HG02763 (cell line): ENCODE measurements around the gene KANK4.

Source experiments
- ATAC-seq: cut with Tn5 transposase; IDR thresholded peaks from one replicate; pipeline ENCODE4 v1.9.1; 2021; ENCODE audit warnings: mild to moderate bottlenecking, moderate library complexity; ENCODE audit not compliant: unreplicated experiment

Gene KANK4

DNA sequence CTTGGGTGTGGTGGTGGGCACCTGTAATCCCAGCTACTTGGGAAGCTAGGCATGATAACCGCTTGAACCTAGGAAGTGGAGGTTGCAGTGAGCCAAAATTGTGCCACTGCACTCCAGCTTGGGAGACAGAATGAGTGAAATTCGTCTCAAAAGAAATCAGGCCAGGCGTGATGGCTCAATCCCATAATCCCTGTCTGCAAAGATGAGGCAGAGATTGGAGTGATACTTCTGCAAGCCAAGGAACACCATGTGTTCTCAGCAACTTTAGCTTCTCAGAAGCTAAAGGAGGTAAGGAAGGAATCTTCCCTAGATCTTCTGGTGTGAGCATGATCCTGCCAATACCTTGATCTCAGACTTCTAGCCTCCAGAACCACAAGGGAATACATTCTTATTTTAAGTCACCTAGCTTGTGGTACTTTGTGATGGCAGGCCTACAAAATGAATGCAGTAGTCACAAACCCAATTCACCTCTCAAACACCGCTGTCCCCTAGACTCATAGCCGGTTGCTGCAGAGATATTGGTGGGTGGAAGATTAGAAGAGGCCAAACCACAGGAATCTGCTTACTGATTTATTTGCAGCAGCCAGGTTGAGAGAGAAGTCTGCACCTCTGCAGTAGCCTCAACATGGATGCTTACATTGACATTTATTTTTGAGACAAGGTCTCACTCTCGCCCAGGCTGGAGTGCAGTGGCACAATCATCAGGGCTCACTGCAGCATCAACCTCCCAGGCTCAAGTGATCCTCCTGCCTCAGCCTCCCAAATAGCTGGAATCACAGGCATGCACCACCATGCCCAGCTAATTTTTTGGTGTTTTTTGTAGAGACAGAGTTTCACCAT lies 105.9 kb downstream of the KANK4 start:
- no peak for ATAC-seq

- ATAC-seq, result no peak
Observed at GRCh38 chr1:62212411-62212810, 106.8 kb downstream of the KANK4 start.

DNA sequence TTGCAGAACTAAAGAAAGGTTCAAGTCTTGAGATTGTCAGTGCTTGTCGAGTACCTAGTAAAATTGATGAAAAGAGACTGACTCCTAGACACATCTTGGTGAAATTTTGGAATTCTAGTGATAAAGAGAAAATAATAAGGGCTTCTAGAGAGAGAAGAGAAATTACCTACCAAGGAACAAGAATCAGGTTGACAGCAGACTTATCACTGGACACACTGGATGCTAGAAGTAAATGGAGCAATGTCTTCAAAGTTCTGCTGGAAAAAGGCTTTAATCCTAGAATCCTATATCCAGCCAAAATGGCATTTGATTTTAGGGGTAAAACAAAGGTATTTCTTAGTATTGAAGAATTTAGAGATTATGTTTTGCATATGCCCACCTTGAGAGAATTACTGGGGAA lies 108.3 kb downstream of the KANK4 start:
- no peak for ATAC-seq

- ATAC-seq, result no peak
Observed at GRCh38 chr1:62209931-62210595, 109.2 kb downstream of the KANK4 start.

DNA sequence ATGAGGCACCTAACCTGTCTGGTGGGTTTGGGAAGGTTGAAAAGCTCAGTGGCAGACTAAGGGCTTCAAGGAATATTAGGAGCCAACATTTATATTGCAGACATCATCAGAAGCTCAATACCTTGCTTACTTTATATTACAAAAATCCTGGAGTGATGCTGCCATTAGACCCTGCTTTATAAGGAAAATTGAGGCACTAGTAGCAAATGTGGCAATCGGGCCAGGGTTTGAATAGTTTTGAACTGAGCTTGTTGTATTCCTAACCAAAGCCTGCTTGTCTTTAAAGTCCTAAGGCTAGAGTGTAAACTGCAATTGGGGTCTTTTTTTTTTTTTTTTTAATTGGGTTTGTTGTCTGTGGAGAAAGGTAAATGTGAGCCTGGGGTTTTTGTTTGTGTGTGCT lies 110.3 kb downstream of the KANK4 start:
- ATAC-seq, result no peak

- no peak for ATAC-seq
Observed at GRCh38 chr1:62208087-62208486, 111.1 kb downstream of the KANK4 start.

- no peak for ATAC-seq
Observed at GRCh38 chr1:62207187-62207586, 112.0 kb downstream of the KANK4 start.

GRCh38 chr1:62198781-62199125 lies 120.5 kb downstream of the KANK4 start:
- no peak for ATAC-seq

DNA sequence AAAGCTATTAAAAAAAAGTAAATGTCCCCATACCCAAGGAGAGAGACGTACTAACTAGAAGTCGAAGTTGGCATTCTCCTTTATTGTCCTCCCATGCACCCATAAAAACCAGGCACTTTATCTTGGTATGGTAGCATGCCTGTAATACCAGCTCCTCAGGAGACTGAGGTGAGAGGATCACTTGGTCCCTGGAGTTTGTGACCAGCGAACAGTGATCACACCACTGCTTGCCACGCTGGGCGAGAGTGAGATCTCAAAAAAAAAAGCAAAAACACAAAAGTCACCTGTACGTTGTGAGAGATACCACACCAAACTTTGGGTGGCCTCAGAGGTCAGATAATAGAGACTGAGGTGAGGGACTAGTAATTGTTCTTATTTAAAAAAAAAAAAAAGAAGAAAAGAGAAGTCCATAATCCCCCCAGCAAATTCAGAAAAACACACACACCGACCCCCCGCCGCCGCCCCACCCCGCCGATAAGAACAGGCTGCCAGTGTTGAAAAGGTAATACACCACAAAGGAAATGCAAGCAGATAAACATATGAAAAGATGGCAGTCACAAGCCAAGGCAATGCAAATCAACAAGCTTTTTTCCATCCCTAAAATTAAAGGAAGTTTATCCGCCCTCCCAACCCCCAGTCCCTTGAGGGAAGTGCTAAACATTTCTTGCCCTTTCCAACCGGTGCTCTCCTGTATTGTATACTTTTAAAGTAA lies 121.0 kb downstream of the KANK4 start:
- no peak for ATAC-seq

GRCh38 chr1:62196086-62196690 lies 123.0 kb downstream of the KANK4 start:
- ATAC-seq, result no peak

- no peak for ATAC-seq
Observed at GRCh38 chr1:62194651-62195544, 124.3 kb downstream of the KANK4 start, which contains the start of gene L1TD1. TSS of gene L1TD1 (plus strand) at chr1:62194849. CDS start at chr1:62206629, 11,780 bp downstream.

GRCh38 chr1:62188111-62188510 lies 131.1 kb downstream of the KANK4 start:
- ATAC-seq, result no peak

- no peak for ATAC-seq
Observed at GRCh38 chr1:62187548-62187947, 131.7 kb downstream of the KANK4 start.
